Measurements from ENCODE around the gene TNFRSF12A.

Gene TNFRSF12A

DNA sequence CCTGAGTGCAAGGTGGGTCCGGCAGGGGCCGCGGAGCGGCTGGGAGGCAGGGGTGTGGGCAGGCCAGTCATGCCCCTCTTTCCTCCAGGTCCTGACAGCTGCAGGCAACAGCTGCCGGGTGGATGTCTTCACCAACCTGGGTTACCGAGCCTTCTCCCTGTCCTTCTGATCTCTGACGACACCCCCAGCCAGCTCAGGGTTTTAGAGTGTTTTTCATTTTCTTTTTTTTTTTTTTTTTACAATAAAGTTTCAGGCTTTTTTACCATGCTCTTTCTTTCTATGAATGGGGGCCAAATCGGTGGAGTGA lies 7.3 kb downstream of the TNFRSF12A start:
- DNase-seq, result no peak

DNA sequence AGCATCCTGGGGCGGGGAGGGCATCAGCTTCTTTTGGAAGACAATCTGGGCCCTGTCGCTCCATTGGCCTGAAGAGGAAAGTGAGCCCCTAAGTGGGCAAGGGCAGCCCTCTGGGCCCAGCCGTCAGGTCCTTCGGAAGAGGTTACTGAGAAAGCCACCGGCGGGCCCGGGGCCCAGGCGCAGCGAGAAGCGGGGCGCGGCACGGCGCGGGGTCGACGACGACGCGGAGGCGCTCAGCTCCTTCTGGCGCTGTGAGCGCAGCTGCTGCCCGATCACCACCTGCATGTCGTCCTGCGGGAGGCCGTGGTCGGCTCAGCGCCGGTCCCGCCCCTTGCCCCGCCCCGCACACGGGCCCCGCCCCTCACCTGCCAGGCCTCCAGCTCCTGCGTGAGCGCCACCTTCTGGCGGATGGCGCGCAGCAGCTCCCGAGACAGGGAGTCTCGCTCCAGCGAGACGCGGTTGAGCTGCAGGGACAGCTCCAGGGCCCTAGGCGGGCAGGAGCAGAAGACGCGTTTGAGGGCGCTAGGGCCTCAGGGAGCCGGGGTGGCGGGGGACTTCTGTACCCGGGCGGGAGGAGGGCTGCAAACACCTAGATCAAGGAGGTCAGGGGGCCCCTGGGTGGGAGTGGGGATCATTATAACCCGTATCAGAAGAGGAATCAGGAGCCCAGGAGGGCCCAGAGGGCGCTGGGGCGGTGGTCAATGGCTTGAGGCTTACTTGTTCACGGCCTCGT lies 8.0 kb downstream of the TNFRSF12A start:
- DNase-seq, result peak; percentile 90 to 96

DNA sequence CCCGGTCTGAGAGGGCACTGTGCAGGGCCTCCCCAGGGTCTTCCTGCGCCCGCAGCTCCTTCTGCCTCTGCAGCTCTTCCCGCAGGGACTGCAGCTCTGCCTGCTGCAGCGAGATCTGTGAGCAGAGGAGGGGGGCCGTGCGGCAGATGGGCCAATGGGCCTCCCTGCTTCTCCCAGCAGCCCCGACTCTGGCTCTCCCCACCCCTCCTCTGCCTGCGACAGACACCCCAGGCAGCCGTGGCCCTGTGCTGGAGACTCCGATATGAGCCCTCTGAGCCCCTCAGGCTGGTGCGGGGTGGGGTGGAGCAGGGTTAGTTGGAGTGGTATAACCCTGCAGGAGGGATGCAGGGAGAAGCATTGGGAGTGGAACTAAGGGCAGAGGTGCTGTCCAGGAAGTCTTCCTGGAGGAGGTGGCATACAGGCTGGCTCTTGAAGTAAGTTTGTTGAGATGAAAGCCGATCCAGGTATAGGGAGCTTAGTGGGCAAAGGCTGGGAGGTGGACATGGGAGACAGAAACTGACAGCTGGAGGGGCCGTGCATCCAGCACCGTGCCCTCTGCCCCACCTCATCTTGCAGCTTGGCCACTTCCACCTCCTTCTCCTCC lies 8.7 kb downstream of the TNFRSF12A start:
- no peak for DNase-seq

DNA sequence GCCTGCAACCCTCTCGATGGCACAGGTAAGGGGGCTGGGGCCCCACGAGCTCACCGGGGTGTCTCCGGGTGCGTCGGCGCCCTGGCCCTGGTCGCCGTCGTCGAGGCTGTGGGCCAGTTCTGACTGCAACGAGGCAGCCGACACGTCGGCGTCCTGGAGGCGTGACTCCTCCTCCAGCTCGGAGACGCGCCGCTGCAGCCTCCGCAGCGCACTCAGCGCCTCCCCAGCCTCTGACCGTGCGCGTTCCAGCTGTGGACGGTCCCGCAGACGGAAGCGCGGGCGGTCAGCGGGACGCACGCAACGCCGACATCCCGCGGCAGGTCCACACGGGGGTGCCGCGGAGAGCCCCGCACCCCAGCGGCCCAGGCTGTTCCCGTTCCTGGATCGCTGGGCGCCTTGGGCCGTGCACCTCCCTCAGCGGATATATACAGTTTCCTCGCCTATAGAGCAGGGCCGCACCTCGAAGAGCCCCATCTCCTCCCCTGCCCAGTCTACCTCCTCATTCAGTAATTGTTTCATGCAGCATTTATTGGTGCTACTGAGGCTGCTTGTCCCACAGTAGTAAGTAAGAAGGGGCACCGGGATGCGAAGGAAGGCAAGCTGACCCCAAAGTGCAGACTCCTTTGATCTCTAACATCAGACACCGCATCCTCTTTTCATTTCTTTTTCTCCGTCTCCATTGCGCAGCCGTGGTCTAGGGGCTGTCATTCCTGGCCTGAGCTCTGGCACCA lies 9.5 kb downstream of the TNFRSF12A start:
- peak in 1 of 2 experiments; percentile 42 for DNase-seq

DNA sequence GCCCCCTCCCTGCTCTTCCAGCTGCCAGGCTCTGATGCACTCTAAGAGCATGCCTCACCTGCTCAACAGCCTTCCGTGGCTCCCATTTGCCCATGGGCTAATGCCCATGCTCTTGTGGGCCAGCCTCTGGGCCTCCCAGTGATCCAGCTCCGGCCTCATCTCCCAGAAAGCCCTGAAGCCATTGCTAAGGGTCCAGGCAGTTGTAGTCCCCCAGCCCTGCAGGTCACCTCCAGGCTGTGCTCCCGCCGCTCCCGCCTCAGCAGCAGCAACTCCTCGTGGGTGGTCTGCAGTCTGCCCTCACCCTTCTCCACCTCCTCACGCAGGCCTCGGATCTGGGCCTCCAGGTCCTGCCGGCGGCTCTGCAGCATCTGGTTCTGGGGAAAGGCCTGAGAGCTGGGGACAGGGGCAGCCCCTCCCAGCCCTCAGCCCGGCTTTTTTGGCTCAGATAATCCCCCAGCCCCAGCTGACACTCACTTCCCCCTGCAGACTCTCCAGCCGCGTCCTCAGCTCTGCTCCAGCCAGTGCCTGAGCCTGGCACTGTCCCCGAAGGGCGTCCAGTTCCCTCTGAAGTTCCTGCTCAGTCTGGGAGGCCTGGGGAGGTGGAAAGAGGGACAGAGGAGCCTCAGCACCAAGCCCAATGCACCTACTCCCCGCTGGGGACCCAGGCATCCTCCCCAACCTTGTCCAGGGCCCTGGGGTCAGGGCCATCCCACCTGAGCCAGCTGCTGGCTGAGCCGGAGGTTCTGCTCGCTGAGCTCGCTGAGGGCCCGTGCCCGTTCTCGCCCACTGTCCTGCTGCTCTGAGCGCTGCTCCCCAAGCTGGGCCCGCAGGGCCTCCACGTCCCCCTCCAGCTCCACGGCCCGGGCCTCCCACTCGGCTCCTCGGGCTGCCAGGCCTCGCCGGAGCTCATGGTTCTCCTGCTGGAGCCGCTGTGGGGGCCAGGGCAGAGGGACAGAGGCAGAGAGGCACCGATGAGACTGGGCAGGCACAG lies 10.3 kb downstream of the TNFRSF12A start:
- no peak for DNase-seq

DNA sequence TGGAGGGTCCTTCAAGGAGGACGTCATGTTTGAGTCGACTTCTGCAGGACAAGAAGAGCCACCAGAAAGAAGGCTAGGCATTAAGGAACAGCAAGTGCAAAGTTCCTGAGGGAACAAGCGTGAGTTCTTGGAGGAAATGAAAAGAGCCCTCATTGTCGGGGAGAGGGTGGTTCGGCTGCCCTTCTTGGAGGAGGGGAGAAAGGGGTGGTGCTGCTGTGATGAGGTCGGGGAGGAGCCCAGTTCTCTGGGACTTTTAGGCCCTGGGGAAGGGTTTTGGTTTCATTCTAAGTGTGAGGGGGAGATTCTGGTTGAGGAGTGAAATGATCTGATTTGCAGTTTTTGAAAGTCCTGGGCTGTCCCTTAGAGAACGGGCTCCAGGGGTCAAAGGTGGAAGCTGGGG lies 12.5 kb downstream of the TNFRSF12A start:
- no peak for DNase-seq

DNA sequence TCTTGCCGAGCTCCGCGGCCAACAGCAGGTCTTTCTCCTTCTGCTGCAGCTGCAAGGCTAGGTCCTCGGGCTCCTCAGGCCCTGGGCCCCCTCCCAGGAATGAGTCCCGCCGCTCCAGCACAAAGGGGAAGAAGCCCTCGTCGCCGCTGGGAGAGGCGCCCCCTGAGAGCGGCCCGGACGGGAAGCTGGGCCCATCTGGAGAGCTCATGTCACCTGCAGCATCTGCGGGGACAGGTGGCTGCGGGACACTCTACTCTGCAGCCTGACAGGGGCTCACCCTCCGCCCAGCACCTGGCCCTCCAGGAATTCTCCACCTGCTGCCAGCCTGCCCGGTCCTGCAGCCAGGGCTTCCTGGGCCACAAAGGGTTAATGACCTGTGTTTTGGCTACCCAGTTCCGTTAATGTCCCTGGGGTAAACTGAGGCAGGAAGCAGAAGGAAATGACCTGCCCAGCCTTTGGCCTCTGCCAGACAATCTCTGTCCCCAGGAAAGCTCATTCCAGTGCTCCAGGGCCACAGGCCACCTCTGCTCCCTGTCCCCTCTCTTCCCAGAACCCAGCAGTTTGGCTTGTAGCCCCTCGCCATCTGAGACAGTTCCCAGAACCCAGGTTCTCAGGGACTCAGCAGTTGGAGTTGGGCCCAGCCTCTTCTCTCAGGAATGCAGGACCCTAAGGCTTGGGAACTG lies 15.3 kb downstream of the TNFRSF12A start:
- no peak for DNase-seq

DNA sequence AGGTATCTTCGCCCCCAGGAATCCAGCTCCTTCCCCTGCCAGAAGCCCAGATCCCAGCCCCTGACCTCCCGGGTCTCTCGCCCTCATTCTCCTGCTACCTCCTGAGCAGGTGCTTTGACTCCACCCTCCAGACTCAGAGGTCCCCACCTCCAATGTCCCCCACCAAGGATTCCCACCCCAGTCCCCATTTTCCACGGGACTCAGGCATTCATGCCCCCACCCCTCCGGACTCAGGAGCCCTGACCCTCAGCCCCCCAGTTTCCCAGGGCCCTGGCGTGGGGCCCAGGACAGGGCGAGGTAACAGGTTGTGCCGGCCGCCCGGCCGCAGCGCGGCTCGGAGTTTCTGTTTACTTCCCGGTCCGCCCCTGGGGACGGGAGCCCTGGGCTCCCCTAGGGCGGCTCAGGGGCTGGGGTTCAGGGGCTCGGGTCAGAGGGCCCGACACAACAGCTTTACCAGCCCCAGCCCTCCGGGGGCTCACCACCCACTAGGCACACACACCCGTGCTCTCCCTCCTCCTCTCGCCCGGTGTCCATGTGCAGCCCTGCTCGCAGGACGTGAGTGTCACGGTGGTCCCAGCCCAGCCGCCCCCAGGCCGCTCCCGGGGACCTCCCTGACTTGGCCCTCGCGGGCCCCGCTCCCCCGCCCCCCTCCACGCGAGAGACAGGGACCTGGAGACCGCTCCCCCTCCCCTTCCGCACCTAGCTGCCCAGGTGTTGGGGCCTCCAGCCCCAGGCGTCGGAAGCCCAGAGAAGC lies 16.0 kb downstream of the TNFRSF12A start:
- no peak for DNase-seq

DNA sequence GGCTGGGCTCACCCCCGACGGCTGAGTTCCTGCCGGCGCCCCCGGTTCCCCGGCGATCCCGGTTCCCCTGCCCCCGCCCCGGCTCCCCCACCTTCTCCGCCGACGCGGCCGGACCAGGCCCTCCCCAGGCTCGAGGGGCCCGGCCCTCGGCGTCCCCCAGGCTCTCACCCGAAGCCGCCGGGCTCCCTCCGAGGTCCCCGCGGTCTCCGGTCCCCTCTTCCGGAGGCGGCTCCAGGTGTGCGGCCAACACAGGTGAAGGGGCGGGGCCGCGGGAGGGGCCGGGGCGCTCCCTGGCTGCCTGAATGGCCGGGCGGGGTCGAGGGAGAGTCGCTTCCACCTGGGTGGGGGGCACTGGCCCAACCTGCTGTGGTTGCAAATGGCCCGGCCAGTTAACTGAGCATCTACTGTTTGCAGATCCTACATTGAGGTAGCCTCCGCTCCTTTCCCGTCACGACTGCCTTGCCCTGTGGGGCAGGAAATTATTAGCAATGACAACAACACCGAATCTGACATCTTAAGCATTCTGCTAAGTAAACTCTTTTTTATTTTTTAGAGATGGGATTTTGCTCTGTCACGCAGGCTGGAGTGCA lies 16.7 kb downstream of the TNFRSF12A start, which contains the start of gene BICDL2:
Gene BICDL2 (minus strand): TSS at position 219 of the 590 bp plus-strand sequence. CDS start 1,448 bp downstream, outside the sequence.
- no peak for DNase-seq

DNA sequence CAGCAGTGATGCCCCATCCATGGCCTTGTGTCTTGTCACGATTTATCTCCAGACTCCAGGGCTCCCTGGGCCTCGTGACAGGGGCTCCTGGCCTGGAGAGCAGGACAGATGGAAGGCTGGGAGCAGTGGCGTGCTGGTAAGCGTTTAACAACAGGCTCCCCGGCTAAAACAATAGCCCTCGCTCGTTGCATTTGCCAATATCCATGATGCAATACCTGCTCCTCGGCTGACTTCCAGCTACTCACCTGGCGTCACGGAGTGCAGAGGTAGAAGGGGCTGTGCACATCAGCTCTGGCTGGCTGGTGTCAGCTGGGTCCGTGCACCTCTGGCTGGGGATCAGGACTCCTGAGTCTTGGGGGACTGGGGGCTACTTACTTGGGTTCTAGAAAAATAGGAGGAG lies 18.1 kb downstream of the TNFRSF12A start:
- no peak for DNase-seq

DNA sequence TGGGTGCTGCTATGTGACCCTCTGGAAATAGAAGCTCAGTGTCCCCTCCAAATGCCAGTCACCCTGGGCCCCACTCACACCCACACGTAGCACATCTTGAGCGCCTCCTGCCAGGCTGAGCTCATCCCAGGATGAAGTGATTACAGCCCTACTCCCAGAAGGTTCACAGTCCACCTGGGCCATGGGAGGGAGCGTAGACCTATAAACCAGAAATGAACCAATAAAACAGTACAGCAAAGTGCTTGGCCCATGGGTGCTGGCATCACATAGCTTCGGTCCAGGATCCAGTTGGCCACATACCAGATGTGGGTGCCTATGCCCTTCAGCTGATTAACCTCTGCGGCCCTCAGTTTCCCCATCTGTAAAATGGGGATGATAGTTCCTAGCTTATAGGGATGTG lies 18.7 kb downstream of the TNFRSF12A start:
- DNase-seq, result no peak

DNA sequence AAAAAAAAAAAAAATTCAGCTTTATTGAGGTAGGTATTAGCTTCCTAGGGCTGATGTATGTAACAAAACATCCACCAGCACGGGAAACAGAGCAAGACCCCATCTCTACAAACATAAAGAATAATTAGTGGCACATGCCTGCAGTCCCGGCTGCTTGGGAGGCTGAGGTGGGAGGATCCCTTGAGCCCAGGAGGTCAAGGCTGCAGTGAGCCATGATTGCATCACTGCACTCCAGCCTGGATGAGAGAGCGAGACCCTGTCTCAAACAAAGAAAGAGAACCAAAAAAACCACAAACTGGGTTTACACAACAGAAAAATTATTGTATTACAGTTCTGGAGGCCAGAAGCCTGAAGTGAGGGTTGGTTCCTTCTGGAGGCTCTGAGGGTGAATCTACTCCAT lies 22.2 kb downstream of the TNFRSF12A start:
- DNase-seq, result no peak

DNA sequence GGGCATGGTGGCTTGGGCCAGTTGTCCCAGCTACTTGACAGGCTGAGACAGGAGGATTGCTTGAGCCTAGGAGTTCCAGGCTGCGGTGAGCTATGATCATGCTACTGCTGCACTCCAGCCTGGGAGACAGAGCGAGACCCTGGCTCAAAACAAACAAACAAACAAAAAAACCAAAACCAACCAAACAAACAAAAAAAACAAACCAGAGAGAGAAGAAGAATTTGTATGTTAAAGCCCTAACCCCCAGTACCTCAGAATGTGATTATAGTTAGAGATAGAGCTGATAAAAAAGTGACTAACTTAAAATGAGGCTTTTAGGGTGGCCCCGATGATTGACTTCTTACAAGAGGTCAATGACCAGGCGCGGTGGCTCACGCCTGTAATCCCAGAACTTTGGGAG lies 24.5 kb downstream of the TNFRSF12A start:
- DNase-seq, result no peak

DNA sequence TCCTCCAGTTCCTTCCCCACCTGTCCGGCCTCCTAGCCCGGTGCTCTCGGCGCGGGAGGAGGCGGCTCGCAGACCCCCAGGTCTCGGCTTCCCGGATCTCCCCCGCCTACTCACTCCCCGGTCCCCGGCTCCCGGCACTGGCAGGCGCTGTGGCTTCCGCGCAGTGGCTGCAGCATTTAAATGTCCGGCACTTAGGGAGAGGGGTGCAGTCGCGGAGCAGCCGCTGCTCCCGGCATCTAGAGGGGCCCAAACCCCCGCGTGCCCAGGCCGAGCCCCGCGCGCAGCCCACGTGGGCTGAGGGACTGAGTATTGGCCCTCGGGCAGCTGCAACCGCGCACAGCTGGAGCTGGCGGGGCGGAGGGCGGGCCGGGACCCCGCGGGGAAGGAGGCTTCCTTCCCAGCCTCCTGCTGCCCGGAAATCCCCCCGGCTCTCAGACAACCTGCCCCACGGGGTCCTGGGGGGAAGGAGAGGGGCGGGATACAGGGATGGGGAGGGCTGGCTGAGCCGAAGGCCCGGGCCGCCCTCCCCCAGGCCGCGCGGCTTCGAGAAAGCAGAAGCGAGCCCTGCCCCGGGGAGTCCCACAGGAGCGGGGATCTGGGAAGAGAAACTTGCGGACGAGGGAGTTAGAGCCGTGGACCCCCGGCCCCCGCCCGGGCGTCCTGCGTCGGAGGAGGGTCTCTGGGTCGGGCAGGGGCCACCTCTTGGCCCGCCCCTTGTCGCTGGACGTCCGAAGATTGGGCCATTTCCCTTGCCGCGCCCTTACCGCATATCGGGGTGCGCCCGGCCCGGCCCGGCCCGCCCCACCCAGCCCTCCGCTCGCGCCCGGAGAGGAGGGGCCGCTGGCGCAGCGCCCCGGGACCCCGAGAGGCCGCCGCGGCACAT lies 25.8 kb downstream of the TNFRSF12A start, which contains the start of gene MMP25:
Gene MMP25 (plus strand): TSS at position 804 of the 883 bp plus-strand sequence. CDS start 357 bp downstream, outside the sequence.
- no peak for DNase-seq

DNA sequence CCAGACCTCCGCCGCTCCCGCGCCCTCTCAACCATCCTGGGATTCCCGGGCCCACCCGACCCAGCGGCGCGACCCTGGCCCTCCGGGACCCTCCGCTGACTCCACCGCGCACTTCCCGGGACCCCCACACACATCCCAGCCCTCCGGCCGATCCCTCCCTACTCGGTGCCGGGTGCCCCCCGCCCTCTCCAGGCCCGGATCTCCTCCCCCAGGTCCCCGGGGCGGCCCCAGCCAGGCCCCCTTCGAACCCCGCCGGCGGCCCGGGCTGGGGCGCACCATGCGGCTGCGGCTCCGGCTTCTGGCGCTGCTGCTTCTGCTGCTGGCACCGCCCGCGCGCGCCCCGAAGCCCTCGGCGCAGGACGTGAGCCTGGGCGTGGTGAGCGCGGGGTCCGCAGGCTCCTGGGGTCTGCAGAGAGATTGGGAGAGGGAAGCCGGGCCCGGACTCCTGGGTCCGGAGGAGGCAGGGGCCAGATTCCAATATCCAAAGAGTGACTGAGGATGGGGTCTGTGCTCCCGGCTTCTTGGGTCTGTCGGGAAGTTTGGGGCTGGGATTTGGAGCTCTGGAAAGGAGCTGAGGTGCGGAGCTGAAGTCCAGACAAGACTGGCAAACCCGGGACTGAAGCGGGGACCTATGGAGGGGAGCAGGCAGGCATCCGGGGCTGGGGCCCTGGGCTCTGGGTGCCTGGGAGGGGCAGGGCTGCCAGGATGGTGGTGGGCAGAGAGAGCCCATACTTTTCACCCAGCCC lies 26.6 kb downstream of the TNFRSF12A start:
- no peak for DNase-seq

DNA sequence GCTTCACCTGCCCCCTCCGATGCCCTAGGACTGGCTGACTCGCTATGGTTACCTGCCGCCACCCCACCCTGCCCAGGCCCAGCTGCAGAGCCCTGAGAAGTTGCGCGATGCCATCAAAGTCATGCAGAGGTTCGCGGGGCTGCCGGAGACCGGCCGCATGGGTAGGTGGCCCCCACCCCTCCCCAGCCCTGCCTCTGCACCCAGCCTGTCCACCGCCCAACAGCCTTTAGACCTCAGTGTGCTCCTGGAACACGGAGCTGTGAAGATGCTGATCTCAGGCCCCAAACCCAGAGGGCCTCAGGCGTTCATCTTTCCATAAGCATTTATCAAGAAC lies 27.2 kb downstream of the TNFRSF12A start:
- DNase-seq, result no peak

DNA sequence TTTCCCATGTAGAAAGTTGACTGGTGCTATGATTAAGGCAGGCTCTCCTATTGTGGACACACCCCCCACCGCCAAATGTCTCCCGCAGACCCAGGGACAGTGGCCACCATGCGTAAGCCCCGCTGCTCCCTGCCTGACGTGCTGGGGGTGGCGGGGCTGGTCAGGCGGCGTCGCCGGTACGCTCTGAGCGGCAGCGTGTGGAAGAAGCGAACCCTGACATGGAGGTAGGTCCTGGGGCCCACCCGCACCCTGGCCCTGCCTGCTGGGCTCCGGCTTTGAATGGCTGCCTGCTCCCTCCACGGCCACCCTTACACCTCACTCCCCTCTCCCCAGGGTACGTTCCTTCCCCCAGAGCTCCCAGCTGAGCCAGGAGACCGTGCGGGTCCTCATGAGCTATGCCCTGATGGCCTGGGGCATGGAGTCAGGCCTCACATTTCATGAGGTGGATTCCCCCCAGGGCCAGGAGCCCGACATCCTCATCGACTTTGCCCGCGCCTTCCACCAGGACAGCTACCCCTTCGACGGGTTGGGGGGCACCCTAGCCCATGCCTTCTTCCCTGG lies 29.8 kb downstream of the TNFRSF12A start:
- no peak for DNase-seq

DNA sequence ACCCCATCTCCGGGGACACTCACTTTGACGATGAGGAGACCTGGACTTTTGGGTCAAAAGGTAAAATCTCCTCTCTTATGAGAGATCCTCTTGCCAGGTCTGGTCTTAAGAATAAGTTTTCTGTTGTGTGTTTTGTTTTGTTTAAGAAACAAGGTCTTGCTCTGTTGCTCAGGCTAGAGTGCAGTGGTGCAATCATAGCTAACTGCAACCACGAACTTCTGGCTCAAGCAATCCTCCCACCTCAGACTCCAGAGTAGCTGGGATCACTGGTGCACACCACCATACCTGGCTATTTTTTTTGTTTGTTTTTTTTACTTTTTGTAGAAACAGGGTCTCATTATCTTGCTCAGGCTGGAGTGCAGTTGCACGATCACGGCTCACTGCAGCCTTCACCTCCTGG lies 30.3 kb downstream of the TNFRSF12A start:
- DNase-seq, result no peak

DNA sequence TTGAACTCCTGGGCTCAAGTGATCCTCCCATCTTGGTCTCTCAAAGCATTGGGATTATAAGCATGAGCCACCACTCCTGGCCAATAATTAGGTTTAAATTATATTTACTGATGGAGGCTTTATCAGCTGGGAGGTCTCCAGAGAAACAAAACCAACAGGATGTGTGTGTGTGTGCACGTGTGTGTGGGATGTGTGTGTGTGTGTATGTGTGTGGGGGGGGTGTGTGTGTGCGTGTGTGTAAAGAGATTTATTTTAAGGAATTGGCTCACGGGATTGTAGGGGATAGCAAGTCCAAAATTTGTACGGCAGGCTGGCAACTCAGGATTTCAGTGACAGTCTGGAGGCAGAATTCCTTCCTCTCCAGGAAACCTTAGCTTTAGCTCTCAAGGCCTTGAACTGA lies 30.8 kb downstream of the TNFRSF12A start:
- no peak for DNase-seq

Measured in NCI-H1930 (cell line).